ENCODE data around the gene FBXL13.
"Not testable (repeated sequence)": the region's sequence is repeated elsewhere in the genome, so short reads cannot be mapped to it uniquely, and the experiment has no call there.

DNA sequence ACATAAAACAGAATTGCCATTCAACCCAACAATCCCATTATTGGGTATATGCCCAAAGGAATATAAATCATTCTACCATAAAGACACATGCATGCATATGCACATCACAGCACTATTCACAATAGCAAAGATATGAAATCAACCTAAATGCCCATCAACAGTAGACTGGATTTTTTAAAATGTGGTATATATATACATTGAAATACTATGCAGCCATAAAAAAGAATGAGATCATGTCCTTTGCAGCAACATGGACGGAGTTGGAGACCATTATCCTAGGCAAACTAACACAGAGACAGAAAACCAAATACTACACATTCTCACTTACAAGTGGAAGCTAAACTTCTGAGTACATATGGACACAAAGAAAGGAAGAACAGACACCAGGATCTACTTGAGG, 51.0 kb downstream of the FBXL13 start:
- not testable (repeated sequence) for TF ChIP-seq NFIC (IDR thresholded peaks at IDR 0.05; ENCODE audit: borderline replicate concordance); TCF12 (IDR thresholded peaks at IDR 0.05)
- TF ChIP-seq, protein P1, sequence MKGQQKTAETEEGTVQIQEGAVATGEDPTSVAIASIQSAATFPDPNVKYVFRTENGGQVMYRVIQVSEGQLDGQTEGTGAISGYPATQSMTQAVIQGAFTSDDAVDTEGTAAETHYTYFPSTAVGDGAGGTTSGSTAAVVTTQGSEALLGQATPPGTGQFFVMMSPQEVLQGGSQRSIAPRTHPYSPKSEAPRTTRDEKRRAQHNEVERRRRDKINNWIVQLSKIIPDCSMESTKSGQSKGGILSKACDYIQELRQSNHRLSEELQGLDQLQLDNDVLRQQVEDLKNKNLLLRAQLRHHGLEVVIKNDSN (IDR thresholded peaks at IDR 0.05; ENCODE audit: borderline replicate concordance, low read depth): not testable (repeated sequence)
